K562 (cell line): ENCODE results near the gene ABCC1. TPM values are rescaled to one million over a fixed set of nuclear protein-coding genes. Genes with fewer than 3 reads are reported as not detected.
A peak's percentile ranks its signal among the peaks of the same experiment; 100 is the strongest.

Source experiments
- AFF4 ChIP-seq: sonication (generic); formaldehyde crosslinking; IDR thresholded peaks from 2 replicates; pipeline ENCODE4 v1.8.0; 2023; ENCODE audit warnings: mild to moderate bottlenecking, missing genetic modification reagents
- ARID4B ChIP-seq: sonication (generic); formaldehyde crosslinking; IDR thresholded peaks from 2 replicates; pipeline ENCODE4 v1.8.0; 2022; ENCODE audit warnings: mild to moderate bottlenecking, missing genetic modification reagents
- DPF2 ChIP-seq: fragments of 450-650 bp; IDR thresholded peaks from 2 replicates; pipeline ENCODE4 v1.6.1; 2016
- E2F6 ChIP-seq, 2 experiments: IDR thresholded peaks; 2 replicates each; pipeline ENCODE4 v1.6.1; 2011; ENCODE audit warnings: borderline replicate concordance in 1 of 2, control low read depth in 1 of 2, low read depth in 1 of 2, low read length in 1 of 2, mild to moderate bottlenecking in 1 of 2, mixed read lengths in 1 of 2, moderate library complexity in 1 of 2; ENCODE audit not compliant: insufficient read depth in 1 of 2, insufficient read length in 1 of 2, poor library complexity in 1 of 2, severe bottlenecking in 1 of 2; ENCODE audit errors: extremely low read depth in 1 of 2
- GABPB1 ChIP-seq: sonication (generic); formaldehyde crosslinking; IDR thresholded peaks from 2 replicates; pipeline ENCODE4 v1.8.0; 2022; ENCODE audit warnings: mild to moderate bottlenecking, missing genetic modification reagents
- PTRF ChIP-seq: fragments of 450-650 bp; IDR thresholded peaks from 2 replicates; pipeline ENCODE4 v1.6.1; 2016; ENCODE audit warnings: mild to moderate bottlenecking, missing genetic modification characterization, missing compliant biosample characterization
- SP2 ChIP-seq: IDR thresholded peaks from 2 replicates; pipeline ENCODE4 v1.6.1; 2011; ENCODE audit warnings: mild to moderate bottlenecking, low read depth, low read length, moderate library complexity; ENCODE audit not compliant: poor library complexity, severe bottlenecking; ENCODE audit errors: extremely low read depth
- ZNF282 ChIP-seq: sonication (generic); formaldehyde crosslinking; IDR thresholded peaks from 2 replicates; pipeline ENCODE4 v1.8.1; 2023; ENCODE audit warnings: missing genetic modification reagents
- polyA plus RNA-seq, 8 experiments: library from polyadenylated mRNA; depleted of rRNA in 4 of 8; stranded (reverse) in 5 of 8; unstranded in 3 of 8; fragments of >200 nt; fragmentation: Nextera tagmentation in 2 of 8; fragmentation: Illumina TruSeq in 1 of 8; extraction: Ambion mirVana in 2 of 8; extraction: Trizol in 1 of 8; gene quantifications; 2 replicates each; pipeline versions ENCODE4 v1.2.1 to v1.2.3, GENCODE V29; 2011 to 2014; ENCODE audit warnings: inconsistent platforms in 1 of 8, missing spikeins in 1 of 8
- total RNA-seq, 7 experiments: library from RNA; depleted of rRNA in 6 of 7; stranded (reverse); fragments of >200 nt in 6 of 7; fragmentation: Illumina TruSeq in 2 of 7; extraction: Trizol in 2 of 7; gene quantifications; 2 replicates each; pipeline versions ENCODE4 v1.2.1 to v1.2.3, GENCODE V29; 2011 to 2021; ENCODE audit warnings: low replicate concordance in 1 of 7

ABCC1 gene
- total and polyA plus RNA-seq, 9 of the 15 experiments (the other 6 are each of a cell fraction or from before 2014, with no cell fraction given): 3.9 to 41.6 (median 10.0) TPM

GRCh38 chr16:16121185-16121727, 171.8 kb downstream of the ABCC1 start (continued):
- TF ChIP-seq SP2 (no peak), GABPB1 (CRISPR knock-in tag) (0 out of 2 replicates have a peak, but pooled peaks have one; percentile 13), PTRF (tag) (no peak), E2F6 (IDR thresholded peaks at IDR 0.05; ENCODE audit: borderline replicate concordance in 1 of 2, extremely low read depth in 1 of 2, insufficient read depth in 1 of 2, insufficient read length in 1 of 2, low read depth in 1 of 2, low read length in 1 of 2, poor library complexity in 1 of 2, severe bottlenecking in 1 of 2) (peak in 1 of 2 experiments; percentile 83), DPF2 (peak; percentile 6; the same call in 1 of the 2 replicates), AFF4 (CRISPR knock-in tag) (0 out of 2 replicates have a peak, but pooled peaks have one; percentile 17), ARID4B (CRISPR knock-in tag) (no peak), ZNF282 (CRISPR knock-in tag) (no peak)
- TF ChIP-seq, all 486 proteins: peak for 22
